ENCODE measurements around the gene MRPS11. TPM values are rescaled to one million over a fixed set of nuclear protein-coding genes. Genes with fewer than 3 reads are reported as not detected.

The MRPS11 gene
- total RNA-seq (2013; cell fraction: nucleolus; rRNA removed): 45.1 and 52.2 TPM in 2 replicates
- total RNA-seq (2014; rRNA removed) (65.2 and 71.8 TPM in 2 replicates), total RNA-seq (2014; rRNA removed; fragmentation: Illumina TruSeq; extraction: Trizol) (50.4 and 55.1 TPM in 2 replicates), total RNA-seq (2021) (72.2 and 73.7 TPM in 2 replicates), polyA plus RNA-seq (2011; rRNA removed) (77.5 and 104 TPM in 2 replicates), polyA plus RNA-seq (2014; fragmentation: Illumina TruSeq; extraction: Trizol) (24.6 and 57.9 TPM in 2 replicates), polyA plus RNA-seq (2014; fragmentation: Nextera tagmentation; extraction: Ambion mirVana) (10 to 100 TPM; 37.1 to 44.3 TPM), polyA plus RNA-seq (2014; rRNA removed) (99.9 and 103 TPM in 2 replicates), polyA plus RNA-seq (2016; fragmentation: Nextera tagmentation; extraction: Ambion mirVana) (100 to 1,000 TPM; 138 to 148 TPM), polyA minus RNA-seq (2011; rRNA and poly(A)+ RNA removed) (34.9 and 43.6 TPM in 2 replicates), Bru-seq, nascent RNA (percentile 82 among the genes with signal in this experiment), BruChase-seq, experiment 1, labeled RNA remaining after a 6-hour chase (percentile 89 among the genes with signal in this experiment), BruChase-seq, experiment 2, labeled RNA remaining after a 2-hour chase (percentile 86 among the genes with signal in this experiment)
- polyA plus RNA-seq (2011; ENCODE audit: low read depth): 43.7 TPM
- polyA plus RNA-seq (2011; cell fraction: cytosol; rRNA removed): 104 and 185 TPM in 2 replicates
- 85.0 and 103 TPM in 2 replicates for polyA plus RNA-seq (2011; cell fraction: nucleus; rRNA removed)
- polyA plus RNA-seq (2012): 42.1 and 42.3 TPM in 2 replicates
- 26.3 and 28.2 TPM in 2 replicates for polyA minus RNA-seq (2011; cell fraction: cytosol; rRNA and poly(A)+ RNA removed)
- polyA minus RNA-seq (2011; cell fraction: nucleus; rRNA and poly(A)+ RNA removed): 14.3 and 21.7 TPM in 2 replicates
- long read RNA-seq, experiment 1, transcript MRPS11-201 (6 exons, 3,644 nt): major isoform, 53 of 79 reads
- long read RNA-seq, experiment 1, partial matches to known transcripts: 0 of 79 reads
- long read RNA-seq, experiment 1, other reads (novel, unspliced or antisense): 23 of 79 reads
- long read RNA-seq, experiment 2, transcript MRPS11-201 (6 exons, 3,644 nt): major isoform, 144 of 233 reads
- long read RNA-seq, experiment 2, partial matches to known transcripts: 17 of 233 reads
- long read RNA-seq, experiment 2, other reads (novel, unspliced or antisense): 63 of 233 reads

DNA sequence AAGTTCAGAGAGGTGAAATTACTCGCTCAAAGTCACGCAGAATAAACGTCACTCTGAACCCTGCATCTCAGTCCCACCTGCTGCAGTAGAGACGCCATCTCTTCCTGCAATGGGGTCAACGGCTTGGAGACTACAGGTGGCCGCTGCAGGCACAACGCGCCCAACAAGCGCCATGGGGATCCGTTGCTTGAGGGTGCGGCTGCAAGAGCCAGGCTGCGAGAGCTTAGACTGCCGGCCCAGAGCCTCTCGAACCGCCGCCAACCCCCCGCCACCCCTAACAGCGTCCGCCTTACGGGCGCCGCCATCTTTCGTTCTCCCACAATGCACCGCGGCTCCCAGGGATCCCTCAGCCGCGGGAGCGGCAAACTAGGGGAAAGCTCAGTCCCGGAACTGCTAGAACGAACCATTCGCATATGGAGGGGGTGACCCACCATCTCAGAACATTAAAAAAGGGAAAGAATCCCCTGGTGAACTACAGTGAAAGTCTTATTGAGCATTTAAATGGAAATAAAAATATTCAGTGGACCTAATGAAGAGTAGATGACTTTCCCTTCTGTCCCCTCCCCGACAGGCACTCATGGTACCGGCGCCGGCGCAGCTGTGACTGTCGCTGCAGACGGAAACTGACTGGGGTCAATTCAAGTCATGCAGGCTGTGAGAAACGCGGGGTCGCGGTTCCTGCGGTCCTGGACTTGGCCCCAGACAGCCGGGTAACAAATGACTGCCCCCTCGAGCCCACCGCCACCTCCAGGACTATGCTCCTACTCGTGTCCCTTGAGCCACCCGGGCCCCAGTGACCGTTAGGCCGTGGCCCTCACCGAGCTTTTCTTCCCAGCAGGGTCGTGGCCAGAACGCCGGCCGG, at the start of gene MRPS11, which contains the start of gene MRPL46:
Gene MRPS11, plus strand, starts transcription at position 636 of the 862 bp plus-strand sequence. Its CDS starts 10 bp downstream, at position 646.
Gene MRPL46, minus strand, starts transcription at position 316 of the 862 bp plus-strand sequence. Its CDS starts 11 bp downstream, at position 305.
- peaks cover 3 to 4% of the 10 kb centered on the region in 2 experiments; a peak in 2 of 4 replicates for H3K36me3 ChIP-seq (ENCODE audit: control insufficient read depth in 2 of 2, insufficient read depth in 2 of 2, low read length in 1 of 2)
- intact Hi-C loops (cut with micrococcal nuclease; ENCODE audit: unreplicated experiment): loop anchor here (1.0 kb wide), 1 partner anchor 79 kb away; the partner anchor contains the start of gene DET1
- peak; percentile 56 for FAIRE-seq
- no peak; the same call in 1 of the 2 replicates for TF ChIP-seq RFX5 (IDR thresholded peaks at IDR 0.05; ENCODE audit: low read depth, low read length)
- TF ChIP-seq JUND (IDR thresholded peaks at IDR 0.05; ENCODE audit: low read depth, low read length): peak; percentile 99
- peak; percentile 92 for TF ChIP-seq POLR2AphosphoS5 (IDR thresholded peaks at IDR 0.05; ENCODE audit: low read length)
- peak; percentile 99 for TF ChIP-seq YY1 (IDR thresholded peaks at IDR 0.05; ENCODE audit: low read depth, low read length)
- TF ChIP-seq MYB (IDR thresholded peaks at IDR 0.05; ENCODE audit: borderline replicate concordance, low read depth, low read length): no peak
- TF ChIP-seq GABPA (IDR thresholded peaks at IDR 0.05; ENCODE audit: low read depth): no peak
- TF ChIP-seq, protein P1, sequence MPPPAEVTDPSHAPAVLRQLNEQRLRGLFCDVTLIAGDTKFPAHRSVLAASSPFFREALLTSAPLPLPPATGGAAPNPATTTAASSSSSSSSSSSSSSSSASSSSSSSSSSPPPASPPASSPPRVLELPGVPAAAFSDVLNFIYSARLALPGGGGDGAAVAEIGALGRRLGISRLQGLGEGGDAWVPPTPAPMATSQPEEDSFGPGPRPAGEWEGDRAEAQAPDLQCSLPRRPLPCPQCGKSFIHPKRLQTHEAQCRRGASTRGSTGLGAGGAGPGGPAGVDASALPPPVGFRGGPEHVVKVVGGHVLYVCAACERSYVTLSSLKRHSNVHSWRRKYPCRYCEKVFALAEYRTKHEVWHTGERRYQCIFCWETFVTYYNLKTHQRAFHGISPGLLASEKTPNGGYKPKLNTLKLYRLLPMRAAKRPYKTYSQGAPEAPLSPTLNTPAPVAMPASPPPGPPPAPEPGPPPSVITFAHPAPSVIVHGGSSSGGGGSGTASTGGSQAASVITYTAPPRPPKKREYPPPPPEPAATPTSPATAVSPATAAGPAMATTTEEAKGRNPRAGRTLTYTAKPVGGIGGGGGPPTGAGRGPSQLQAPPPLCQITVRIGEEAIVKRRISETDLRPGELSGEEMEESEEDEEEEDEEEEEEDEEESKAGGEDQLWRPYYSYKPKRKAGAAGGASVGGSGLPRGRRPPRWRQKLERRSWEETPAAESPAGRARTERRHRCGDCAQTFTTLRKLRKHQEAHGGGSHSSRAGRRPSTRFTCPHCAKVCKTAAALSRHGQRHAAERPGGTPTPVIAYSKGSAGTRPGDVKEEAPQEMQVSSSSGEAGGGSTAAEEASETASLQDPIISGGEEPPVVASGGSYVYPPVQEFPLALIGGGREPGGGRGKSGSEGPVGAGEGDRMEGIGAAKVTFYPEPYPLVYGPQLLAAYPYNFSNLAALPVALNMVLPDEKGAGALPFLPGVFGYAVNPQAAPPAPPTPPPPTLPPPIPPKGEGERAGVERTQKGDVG (CRISPR knock-in tag; IDR thresholded peaks at IDR 0.05): no peak
- TF ChIP-seq SREBF2 (IDR thresholded peaks at IDR 0.05; ENCODE audit: low read length): no peak
- TF ChIP-seq CREB1 (IDR thresholded peaks at IDR 0.05; ENCODE audit: low read depth): peak; percentile 91
- TF ChIP-seq, protein P2, sequence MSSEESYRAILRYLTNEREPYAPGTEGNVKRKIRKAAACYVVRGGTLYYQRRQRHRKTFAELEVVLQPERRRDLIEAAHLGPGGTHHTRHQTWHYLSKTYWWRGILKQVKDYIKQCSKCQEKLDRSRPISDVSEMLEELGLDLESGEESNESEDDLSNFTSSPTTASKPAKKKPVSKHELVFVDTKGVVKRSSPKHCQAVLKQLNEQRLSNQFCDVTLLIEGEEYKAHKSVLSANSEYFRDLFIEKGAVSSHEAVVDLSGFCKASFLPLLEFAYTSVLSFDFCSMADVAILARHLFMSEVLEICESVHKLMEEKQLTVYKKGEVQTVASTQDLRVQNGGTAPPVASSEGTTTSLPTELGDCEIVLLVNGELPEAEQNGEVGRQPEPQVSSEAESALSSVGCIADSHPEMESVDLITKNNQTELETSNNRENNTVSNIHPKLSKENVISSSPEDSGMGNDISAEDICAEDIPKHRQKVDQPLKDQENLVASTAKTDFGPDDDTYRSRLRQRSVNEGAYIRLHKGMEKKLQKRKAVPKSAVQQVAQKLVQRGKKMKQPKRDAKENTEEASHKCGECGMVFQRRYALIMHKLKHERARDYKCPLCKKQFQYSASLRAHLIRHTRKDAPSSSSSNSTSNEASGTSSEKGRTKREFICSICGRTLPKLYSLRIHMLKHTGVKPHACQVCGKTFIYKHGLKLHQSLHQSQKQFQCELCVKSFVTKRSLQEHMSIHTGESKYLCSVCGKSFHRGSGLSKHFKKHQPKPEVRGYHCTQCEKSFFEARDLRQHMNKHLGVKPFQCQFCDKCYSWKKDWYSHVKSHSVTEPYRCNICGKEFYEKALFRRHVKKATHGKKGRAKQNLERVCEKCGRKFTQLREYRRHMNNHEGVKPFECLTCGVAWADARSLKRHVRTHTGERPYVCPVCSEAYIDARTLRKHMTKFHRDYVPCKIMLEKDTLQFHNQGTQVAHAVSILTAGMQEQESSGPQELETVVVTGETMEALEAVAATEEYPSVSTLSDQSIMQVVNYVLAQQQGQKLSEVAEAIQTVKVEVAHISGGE (CRISPR knock-in tag; IDR thresholded peaks at IDR 0.05): no peak
- peak; percentile 94; the same call in 1 of the 2 replicates for TF ChIP-seq CBFB (IDR thresholded peaks at IDR 0.05; ENCODE audit: low read depth)

More for the DNA sequence above, at the start of gene MRPS11, which contains the start of gene MRPL46:
- H3K4me2 ChIP-seq (ENCODE audit: control insufficient read depth, insufficient read depth): peak within 1 kb of the TSS; percentile 87
- CTCF ChIA-PET: interaction anchor here (0.6 to 4.1 kb wide), 10 partner anchors 12 to 776 kb away, joined by 3 to 24 read pairs (median 4); partner anchors contain the start of genes AEN, FANCI and ISG20
- POLR2A ChIA-PET: interaction anchor here (1.0 to 1.7 kb wide), 5 partner anchors 11 to 171 kb away, joined by 3 to 5 read pairs (median 4); partner anchors contain the start of gene AEN
- peak; percentile 87 for ATAC-seq
- 2% methylated on average over 54 of the region's 55 CpGs for WGBS (ENCODE audit: insufficient coverage, insufficient replicate concordance, low lambda C conversion rate, missing lambda C conversion rate)
- peaks cover 6% of the 10 kb centered on the region for H3K4me1 ChIP-seq (ENCODE audit: control insufficient read depth, insufficient read depth, low read length)
- in situ Hi-C loops (cut with MboI): no loop called here
- H3K9ac ChIP-seq (ENCODE audit: control insufficient read depth, insufficient read depth, low read length): peak within 1 kb of the TSS; percentile 85
- SMC1A ChIA-PET (ENCODE audit: uncharacterized antibody, unreplicated experiment): interaction anchor here (0.6 to 1.3 kb wide), 4 partner anchors 11 to 157 kb away, joined by 3 to 4 read pairs (median 4); no protein-coding TSS in a partner anchor
- no peaks in the 10 kb centered on the region for H3K9me3 ChIP-seq (replicated peaks; ENCODE audit: control insufficient read depth, insufficient read depth, low read length)
- BruUV-seq (replicated peaks): no TSS peak
- H2AFZ ChIP-seq (ENCODE audit: control insufficient read depth, low read depth, low read length): peak within 1 kb of the TSS; percentile 99
- no peaks in the 10 kb centered on the region for H3K27me3 ChIP-seq (replicated peaks in 1 of 2; ENCODE audit: control insufficient read depth in 2 of 2, insufficient read depth in 2 of 2, low read length in 1 of 2)
- peaks cover 36% of the 10 kb centered on the region for H3K79me2 ChIP-seq (ENCODE audit: control insufficient read depth, insufficient read depth, low read length)
- H4K20me1 ChIP-seq (ENCODE audit: control insufficient read depth, insufficient read depth): no peaks in the 10 kb centered on the region
- H3K27ac ChIP-seq (ENCODE audit: control insufficient read depth, insufficient read depth): peak within 1 kb of the TSS; percentile 97
- RAD21 ChIA-PET (ENCODE audit: unreplicated experiment): interaction anchor here (1.0 to 1.2 kb wide), 2 partner anchors 148 to 158 kb away, joined by 3 to 5 read pairs; no protein-coding TSS in a partner anchor
- peak; percentile 80 for DNase-seq (ENCODE audit: low read depth, low spot score)
- H3K4me3 ChIP-seq: peak within 1 kb of the TSS; percentile 95
